ENCODE data around the gene FHOD3.

GRCh38 chr18:36505665-36506064 lies 208.2 kb downstream of the FHOD3 start:
- TF ChIP-seq POLR2A (IDR thresholded peaks at IDR 0.05; ENCODE audit: low read depth, low read length): no peak
- TF ChIP-seq TAF1 (IDR thresholded peaks at IDR 0.05; ENCODE audit: low read depth, low read length): no peak
- TF ChIP-seq SPI1 (IDR thresholded peaks at IDR 0.05; ENCODE audit: low read depth, low read length): no peak
- no peak for TF ChIP-seq POLR2AphosphoS5 (IDR thresholded peaks at IDR 0.05; ENCODE audit: low read depth, low read length)

Measured in GM12891 (cell line).